Activated T-helper 9 cell treated with anti-CD3 and anti-CD28 coated beads, Interleukin-2, amount 50 U/mL, for 16 hours (primary cell): ENCODE data around the gene PSG6.
"Not testable (repeated sequence)": the region's sequence is repeated elsewhere in the genome, so short reads cannot be mapped to it uniquely, and the experiment has no call there.

ENCODE experiments used
- DNase-seq: peaks from one replicate; pipeline ENCODE4 v3.0.0-alpha.2; 2020; ENCODE audit warnings: low read depth

The PSG6 gene

GRCh38 chr19:42906162-42906561, 11.5 kb downstream of the PSG6 start:
- not testable (repeated sequence) for DNase-seq

- not testable (repeated sequence) for DNase-seq
These were observed 17.1 kb downstream of the PSG6 start for GRCh38 chr19:42900561-42900960.

GRCh38 chr19:42899674-42900073, 18.0 kb downstream of the PSG6 start:
- DNase-seq = not testable (repeated sequence)

GRCh38 chr19:42899110-42899509, 18.6 kb downstream of the PSG6 start:
- not testable (repeated sequence) for DNase-seq

GRCh38 chr19:42898656-42899055, 19.0 kb downstream of the PSG6 start:
- not testable (repeated sequence) for DNase-seq

- DNase-seq = not testable (repeated sequence)
These were observed 20.0 kb downstream of the PSG6 start for GRCh38 chr19:42897729-42898128.

- DNase-seq = not testable (repeated sequence)
These were observed 27.2 kb downstream of the PSG6 start for GRCh38 chr19:42890446-42890845.

- DNase-seq = not testable (repeated sequence)
These were observed 29.7 kb downstream of the PSG6 start for GRCh38 chr19:42887876-42888445.

GRCh38 chr19:42882730-42883129, 35.0 kb downstream of the PSG6 start:
- DNase-seq = not testable (repeated sequence)

- not testable (repeated sequence) for DNase-seq
These were observed 35.7 kb downstream of the PSG6 start for GRCh38 chr19:42882010-42882409.

- not testable (repeated sequence) for DNase-seq
These were observed 36.4 kb downstream of the PSG6 start for GRCh38 chr19:42881279-42881678.

- DNase-seq = not testable (repeated sequence)
These were observed 37.1 kb downstream of the PSG6 start for GRCh38 chr19:42880621-42881020.

GRCh38 chr19:42879613-42880012, 38.1 kb downstream of the PSG6 start, which contains the start of gene PSG1:
PSG1 (minus strand) TSS chr19:42879713; CDS start chr19:42879581, 132 bp downstream.
- no peak for DNase-seq

GRCh38 chr19:42876596-42876995, 41.1 kb downstream of the PSG6 start:
- DNase-seq = not testable (repeated sequence)

GRCh38 chr19:42875881-42876280, 41.8 kb downstream of the PSG6 start:
- DNase-seq = not testable (repeated sequence)

- DNase-seq = not testable (repeated sequence)
These were observed 42.5 kb downstream of the PSG6 start for GRCh38 chr19:42874901-42875813.

GRCh38 chr19:42874136-42874535, 43.6 kb downstream of the PSG6 start:
- not testable (repeated sequence) for DNase-seq

GRCh38 chr19:42872608-42873007, 45.1 kb downstream of the PSG6 start:
- DNase-seq = no peak

- DNase-seq = no peak
These were observed 60.2 kb downstream of the PSG6 start for GRCh38 chr19:42857544-42857867.

- not testable (repeated sequence) for DNase-seq
These were observed 60.7 kb downstream of the PSG6 start for GRCh38 chr19:42856866-42857543.

- not testable (repeated sequence) for DNase-seq
These were observed 62.9 kb downstream of the PSG6 start for GRCh38 chr19:42854745-42855144.

GRCh38 chr19:42853231-42853630, 64.5 kb downstream of the PSG6 start:
- DNase-seq = not testable (repeated sequence)

GRCh38 chr19:42852821-42853220, 64.9 kb downstream of the PSG6 start:
- not testable (repeated sequence) for DNase-seq
